DMS79 treated with DMSO at 0.1 percent for 48 hours (cell line): ENCODE results near the gene RAP1GDS1.
"Not testable (repeated sequence)": the region's sequence is repeated elsewhere in the genome, so short reads cannot be mapped to it uniquely, and the experiment has no call there.

Source experiments
- DNase-seq: peaks from one replicate; lab custom pipeline; 2025; lab: John Stamatoyannopoulos, UW

The RAP1GDS1 gene

GRCh38 chr4:98433691-98434090, 172.5 kb downstream of the RAP1GDS1 start:
- no peak for DNase-seq

DNA sequence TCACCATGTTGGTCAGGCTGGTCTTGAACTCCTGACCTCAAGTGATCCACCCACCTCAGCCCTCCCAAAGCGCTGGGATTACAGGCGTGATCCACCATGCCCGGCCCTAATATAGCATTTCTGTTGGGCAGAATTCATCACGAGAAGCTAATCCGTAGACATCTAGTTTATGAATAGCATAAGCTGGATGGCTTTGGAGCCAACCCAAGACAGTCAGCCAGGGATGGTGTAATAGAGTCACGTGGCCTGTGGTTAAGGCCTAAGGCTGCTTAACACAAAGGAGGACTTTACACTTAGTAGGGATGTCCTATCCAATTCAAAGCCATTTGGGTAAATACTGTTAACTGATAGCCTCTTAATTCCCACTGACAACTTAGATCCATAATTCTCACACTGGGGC, 173.6 kb downstream of the RAP1GDS1 start:
- DNase-seq = no peak

GRCh38 chr4:98444371-98444770, 183.2 kb downstream of the RAP1GDS1 start:
- no peak for DNase-seq

GRCh38 chr4:98446499-98447375, 185.6 kb downstream of the RAP1GDS1 start:
- peak; percentile 3 for DNase-seq

DNA sequence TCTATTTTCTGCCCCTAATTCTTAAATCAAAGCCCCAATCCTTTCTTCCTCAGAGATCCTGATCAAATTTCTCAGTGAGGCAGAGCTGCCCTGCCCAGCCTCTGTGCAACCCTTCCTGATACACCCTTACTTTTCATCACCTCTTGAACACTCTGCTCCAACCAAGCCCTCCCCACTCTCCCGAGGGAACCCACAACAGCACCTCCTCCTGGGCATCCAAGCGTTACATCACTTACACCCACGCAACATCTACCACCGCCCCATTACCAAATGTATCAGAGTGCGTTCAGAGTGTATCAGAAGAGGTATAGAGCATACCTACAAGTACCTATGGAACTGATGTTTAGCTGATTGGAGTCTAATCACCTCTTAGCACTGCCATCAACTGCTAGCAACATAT, 186.5 kb downstream of the RAP1GDS1 start:
- peak; percentile 70 for DNase-seq

DNA sequence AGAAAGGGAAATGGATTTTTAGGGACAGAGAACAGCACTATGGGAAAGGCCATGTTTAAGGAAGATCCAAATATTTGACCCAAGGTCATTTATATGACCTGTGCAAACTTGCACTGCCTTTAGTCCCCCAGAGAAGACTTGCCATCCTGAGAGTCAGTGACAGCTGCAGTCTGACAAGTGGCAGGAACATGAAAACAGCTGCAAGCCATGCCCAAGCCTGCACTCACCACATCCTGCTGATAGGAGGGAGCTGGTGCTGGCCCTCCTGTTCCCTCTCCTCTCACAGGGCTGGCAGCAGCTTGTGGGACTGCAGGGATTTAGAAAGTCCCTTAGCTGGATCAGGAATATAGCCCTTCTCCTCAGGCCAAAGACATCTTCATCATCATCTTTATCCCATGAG, 187.7 kb downstream of the RAP1GDS1 start:
- DNase-seq = no peak

- DNase-seq = no peak
Observed at GRCh38 chr4:98452091-98452490, 190.9 kb downstream of the RAP1GDS1 start.

GRCh38 chr4:98457422-98457821, 196.2 kb downstream of the RAP1GDS1 start:
- not testable (repeated sequence) for DNase-seq

- DNase-seq = not testable (repeated sequence)
Observed at GRCh38 chr4:98461121-98461865, 200.1 kb downstream of the RAP1GDS1 start.

DNA sequence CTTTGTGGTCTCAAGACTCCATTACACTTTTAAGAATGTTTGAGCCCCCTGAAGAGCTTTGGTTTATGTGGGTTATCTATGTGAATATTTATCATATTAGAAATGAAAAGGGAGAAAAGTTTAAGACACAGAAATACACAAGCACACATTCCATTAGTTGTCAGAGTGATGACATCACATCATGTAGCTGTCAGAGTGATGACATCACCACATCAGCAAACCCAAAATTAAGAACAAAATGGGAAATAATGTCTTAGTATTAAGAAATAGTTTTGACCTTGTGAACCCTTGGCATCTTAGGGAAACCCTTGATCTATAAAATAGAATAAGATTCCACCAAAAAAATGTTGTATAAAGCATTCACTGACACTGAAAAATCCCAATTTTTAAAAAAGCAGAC, 201.3 kb downstream of the RAP1GDS1 start:
- no peak for DNase-seq

DNA sequence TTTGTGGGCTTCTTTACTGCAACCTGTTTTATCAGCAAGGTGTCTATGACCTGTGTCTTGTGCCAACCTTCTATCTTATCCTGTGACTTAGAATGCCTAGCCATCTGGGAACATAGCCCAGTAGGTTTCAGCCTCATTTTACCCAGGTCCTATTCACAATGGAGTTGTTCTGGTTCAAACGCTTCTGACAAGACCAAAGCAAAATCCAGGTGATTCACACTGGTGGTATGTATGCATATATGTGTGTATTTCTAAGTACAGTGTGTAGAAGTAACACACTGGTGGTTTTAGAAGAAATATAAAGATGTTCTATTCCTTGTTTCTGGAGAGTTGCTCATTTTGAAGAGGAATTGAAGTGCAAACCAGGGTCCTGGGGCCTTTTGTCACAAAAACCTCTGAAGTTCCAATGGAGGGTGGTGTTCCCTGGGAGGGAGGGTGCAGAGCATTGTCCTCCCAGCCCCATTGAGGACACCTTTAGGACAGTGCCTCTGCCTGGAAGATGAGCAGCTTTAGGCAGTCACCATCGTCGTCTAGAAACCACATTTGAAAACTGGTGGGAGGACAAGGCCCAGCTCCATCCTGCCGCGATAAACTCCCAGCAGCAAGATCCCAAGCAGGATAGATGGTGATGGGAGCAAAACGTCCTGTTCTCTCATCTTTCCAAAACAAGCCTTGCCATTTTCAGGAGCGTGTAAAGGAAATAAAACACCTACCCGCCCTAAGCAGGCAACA, 205.8 kb downstream of the RAP1GDS1 start:
- DNase-seq = no peak

- DNase-seq = peak; percentile 23
Observed at GRCh38 chr4:98467627-98468072, 206.5 kb downstream of the RAP1GDS1 start.

GRCh38 chr4:98468709-98469108, 207.5 kb downstream of the RAP1GDS1 start:
- DNase-seq = no peak

DNA sequence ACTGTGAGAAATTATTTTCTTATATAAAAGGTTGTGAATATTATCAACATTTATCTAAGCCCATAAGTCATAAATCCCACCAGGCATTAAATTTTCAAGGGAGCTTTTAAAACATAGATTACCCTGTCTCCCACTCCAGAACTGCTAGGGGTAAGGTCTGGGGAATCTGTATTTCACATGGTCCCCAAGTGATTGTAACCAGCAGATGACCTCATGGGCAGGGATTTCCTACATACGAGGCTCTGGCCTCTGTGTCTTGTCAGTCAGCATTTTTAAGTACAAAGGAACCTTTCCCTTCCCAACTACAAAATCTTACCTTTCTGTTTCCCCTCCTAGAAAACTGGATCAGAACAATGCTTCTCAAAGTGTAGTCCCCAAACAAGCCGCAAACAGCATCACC, 208.6 kb downstream of the RAP1GDS1 start:
- DNase-seq = no peak

- DNase-seq = no peak
Observed at GRCh38 chr4:98470366-98470765, 209.2 kb downstream of the RAP1GDS1 start.

GRCh38 chr4:98470831-98471230, 209.6 kb downstream of the RAP1GDS1 start:
- no peak for DNase-seq

- DNase-seq = no peak
Observed at GRCh38 chr4:98473046-98473445, 211.9 kb downstream of the RAP1GDS1 start.

DNA sequence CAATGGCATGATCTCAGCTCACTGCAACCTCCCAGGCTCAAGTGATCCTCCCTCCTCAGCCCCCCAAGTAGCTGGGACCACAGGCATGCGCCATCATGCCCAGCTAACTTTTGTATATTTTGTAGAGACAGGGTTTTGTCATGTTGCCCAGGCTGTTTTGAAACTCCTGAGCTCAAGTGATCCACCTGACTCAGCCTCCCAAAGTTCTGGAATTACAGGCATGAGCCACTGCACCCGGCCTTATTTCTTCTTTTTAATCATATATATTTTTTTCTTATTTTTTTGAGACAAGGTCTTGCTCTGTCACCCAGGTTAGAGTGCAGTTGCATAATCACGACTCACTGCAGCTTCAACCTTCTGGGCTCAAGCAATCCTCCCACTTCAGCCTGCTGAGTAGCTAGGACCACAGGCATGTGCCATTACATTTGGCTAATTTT, 213.2 kb downstream of the RAP1GDS1 start:
- no peak for DNase-seq

DNA sequence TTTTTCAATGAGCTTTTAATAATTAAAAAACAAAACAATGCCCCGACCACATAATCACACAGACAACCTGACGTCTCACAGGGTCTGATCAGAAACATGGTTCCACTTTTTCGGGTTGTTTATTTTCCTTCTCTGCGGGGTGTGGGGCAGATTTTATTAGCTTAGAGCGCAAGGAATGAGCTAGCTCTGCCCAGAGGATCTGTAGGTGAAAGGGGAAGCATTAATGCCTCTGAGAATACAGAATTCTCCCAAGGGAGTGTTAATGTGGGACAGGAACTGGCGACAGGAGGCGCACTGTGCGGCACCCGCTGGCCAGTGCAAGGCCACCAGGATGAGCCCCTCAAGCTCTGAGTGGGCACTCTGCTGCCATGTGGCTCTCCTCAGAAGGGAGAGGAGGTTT, 215.7 kb downstream of the RAP1GDS1 start:
- DNase-seq = no peak

DNA sequence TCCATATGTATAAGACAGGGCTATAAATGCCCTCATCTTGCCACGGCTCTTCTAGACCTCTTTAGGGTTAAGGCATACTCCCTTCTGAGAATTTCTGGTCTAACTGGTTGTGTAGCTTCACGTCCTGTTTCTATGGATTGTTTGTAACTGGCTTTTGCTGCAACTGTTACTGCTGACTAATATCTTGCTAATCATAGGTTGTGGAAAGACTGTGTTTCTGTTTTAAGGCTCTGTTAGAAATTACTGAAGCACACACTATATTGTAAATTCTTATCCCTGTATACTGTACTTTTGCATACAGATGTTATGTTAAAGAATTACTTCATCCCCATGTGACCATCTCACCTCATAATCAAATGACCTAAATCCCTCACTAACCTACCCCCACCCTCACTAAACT, 218.4 kb downstream of the RAP1GDS1 start:
- DNase-seq = not testable (repeated sequence)

DNA sequence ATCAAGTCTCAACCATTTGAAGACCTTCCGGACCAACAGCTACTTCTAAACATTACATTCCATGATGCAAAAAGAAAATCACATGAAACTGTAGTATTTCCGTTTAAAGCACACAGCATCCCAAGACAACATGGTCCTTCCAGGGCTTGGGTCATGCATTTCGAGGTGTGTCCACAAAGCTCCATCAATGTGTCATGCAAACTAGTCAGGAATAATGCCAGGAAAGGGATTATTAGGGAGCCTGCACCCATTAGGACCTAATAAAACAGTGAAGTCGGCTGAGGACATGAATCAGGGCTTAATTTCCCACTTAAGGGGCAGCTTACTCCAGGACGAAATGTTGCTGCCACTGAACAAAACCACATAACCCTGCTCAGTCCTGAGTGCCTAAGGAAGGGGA, 219.4 kb downstream of the RAP1GDS1 start:
- DNase-seq = no peak

GRCh38 chr4:98481167-98481566, 220.0 kb downstream of the RAP1GDS1 start:
- no peak for DNase-seq

GRCh38 chr4:98482503-98482846, 221.3 kb downstream of the RAP1GDS1 start:
- no peak for DNase-seq
